ENCODE data around the gene CELSR1. TPM values are rescaled to one million over a fixed set of nuclear protein-coding genes. Genes with fewer than 3 reads are reported as not detected.
"Not testable (repeated sequence)": the region's sequence is repeated elsewhere in the genome, so short reads cannot be mapped to it uniquely, and the experiment has no call there.

Gene CELSR1
- total RNA-seq, 1 donor from 2014 or later = 4.8 TPM

DNA sequence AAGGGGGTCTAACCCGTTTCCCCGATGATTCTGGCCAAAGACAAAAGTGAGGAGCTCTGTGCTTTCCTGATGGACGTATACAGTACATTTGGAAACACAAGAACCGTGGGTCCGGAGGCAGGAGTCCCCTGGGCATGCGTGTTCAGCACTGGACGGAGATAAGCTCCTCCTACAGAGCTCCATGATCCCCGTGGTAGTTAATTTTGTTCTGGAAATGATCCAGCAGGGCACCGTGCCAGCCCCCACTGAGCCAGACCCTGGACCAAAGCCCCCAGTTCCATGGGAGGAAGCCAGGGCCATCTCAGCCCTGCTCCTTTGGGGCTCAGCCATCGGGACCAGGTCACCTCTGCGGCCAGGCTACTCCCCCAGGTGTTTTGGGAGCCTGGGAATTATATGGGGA is 118.6 kb downstream of the CELSR1 start:
- no peak for DNase-seq (ENCODE audit: low spot score)

GRCh38 chr22:46417769-46418168 is 119.7 kb downstream of the CELSR1 start:
- no peak for DNase-seq (ENCODE audit: low spot score)

GRCh38 chr22:46416891-46417580 is 120.4 kb downstream of the CELSR1 start:
- no peak for DNase-seq (ENCODE audit: low spot score)

DNA sequence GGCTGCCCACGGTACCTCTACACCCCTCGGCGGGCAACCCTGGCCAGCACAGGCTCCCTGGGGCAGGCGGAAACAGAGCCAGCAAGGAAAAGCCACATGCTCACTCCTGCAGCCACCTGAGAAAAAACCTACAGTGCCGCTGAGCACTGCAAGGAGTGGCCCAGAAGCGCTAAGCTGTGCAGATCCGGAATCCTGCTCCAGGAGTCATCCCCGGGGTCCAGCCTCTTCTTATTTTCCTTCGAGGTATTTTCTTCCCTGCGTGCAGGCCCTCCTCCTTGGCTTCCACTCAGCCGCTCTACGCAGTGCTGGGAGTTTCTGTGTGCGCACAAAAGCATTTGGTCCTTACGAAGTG is 120.9 kb downstream of the CELSR1 start:
- no peak for DNase-seq (ENCODE audit: low spot score)

DNA sequence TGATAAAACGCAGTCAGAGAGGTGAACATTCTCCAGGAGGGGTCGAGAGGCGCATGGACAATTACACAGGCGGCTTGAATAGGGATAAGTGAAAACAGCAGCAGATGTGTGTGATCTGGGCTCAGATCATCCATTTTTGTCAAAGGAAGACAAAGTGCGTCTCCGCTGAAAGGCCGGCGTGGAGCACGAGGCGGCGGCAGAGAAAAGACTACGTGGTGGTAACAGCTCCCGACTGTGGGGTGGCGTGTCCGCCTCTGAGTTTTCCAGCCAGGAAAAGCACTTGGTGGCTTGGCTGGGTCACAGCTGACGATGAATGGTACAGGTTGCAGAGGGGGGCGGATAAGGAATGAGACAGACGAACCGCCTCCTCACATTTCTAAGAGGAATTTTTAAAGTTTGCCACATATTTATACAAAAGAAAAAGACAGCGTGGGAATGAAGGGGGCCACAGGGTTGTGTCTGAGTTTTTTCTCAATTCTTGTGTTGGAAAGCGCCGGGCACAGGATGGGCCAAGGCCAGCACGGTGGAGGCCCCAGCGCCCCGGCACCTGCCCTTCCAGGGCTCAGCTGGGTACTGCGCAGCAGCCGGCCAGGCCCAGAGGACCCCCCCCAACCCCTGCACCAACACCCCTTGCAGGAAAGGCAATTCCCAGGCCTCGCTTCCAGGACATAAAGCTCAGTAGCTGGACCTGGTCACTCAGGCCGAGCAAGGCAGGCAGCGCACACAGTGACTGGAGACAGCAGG is 121.5 kb downstream of the CELSR1 start:
- no peak for DNase-seq (ENCODE audit: low spot score)

- no peak for DNase-seq (ENCODE audit: low spot score)
These were observed 122.7 kb downstream of the CELSR1 start for GRCh38 chr22:46414704-46415103.

DNA sequence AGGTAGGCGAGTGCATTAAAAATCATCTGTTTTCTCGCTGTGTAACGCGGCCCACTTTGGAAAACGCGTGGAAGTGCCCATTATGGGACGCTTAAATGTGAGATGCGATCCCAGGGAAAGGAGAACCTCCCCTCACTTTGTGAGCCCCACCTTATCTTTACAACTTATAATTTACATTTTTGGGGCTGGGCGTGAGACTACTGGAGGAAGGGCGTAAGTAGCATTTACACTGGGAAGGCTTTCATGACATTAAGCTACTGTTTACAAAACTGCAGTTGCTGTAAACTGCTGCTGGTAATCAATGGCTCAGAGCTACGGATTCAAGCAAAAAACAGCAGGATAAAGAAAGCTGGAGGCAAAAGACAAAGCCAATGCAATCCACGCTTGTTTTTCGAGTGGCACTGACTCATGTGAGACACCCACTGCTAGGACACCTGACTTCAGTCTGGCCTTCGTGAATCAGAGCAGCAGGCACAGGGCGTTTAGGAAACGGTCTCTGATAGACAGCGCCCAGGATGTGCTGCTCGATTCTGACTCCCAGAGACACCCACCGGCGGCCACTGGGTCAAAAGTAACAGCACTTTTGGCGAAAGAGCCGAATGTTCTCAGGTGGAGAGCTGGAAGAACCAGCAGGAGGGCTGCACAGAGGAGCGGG is 123.6 kb downstream of the CELSR1 start:
- DNase-seq (ENCODE audit: low spot score) = no peak

DNA sequence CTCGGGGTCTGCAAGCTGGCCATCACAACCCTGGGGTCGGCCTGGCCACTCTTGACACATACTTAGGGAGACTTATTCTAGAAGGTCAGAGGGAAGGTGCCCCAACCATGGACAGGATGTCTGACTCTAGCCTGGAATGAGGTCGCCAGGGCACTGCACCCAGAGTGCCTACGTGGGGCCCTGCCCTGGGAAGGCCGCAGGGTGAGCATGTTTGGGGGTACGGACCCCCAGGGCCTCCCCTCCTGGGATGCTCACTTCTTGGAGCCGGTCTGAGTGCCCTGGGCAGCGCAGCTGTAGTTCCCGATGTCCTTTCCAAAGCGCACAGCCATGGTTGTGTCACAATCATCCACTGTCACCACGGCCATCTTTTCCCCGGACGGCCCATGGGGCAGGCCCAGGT is 126.1 kb downstream of the CELSR1 start:
- DNase-seq (ENCODE audit: low spot score) = no peak

DNA sequence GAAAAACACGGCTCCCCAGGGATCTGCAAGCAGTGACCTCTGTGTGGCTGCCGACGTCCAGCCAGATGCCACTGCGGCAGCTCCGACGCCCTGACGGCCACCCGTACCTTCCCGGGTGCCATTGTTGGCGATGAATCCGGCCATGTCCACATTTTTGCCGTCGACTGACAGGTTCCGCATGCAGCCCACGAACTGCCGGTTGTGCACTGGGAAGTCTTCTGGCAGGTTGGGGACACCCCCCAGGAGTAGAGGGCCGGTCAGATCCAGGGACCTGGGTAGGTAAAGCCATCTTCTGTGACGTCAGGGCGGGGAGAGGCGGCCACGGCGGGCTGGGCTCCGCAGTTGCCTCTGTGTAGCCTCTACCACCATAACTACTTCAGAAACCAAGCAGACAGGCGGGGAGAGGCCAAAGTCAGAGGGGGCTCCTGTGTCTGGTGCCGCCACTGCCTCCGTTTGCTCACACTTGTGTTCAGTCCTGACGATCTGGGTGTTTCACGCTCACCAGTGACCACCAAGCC is 127.1 kb downstream of the CELSR1 start:
- DNase-seq (ENCODE audit: low spot score) = no peak

- no peak for DNase-seq (ENCODE audit: low spot score)
These were observed 127.7 kb downstream of the CELSR1 start for GRCh38 chr22:46409631-46410210.

DNA sequence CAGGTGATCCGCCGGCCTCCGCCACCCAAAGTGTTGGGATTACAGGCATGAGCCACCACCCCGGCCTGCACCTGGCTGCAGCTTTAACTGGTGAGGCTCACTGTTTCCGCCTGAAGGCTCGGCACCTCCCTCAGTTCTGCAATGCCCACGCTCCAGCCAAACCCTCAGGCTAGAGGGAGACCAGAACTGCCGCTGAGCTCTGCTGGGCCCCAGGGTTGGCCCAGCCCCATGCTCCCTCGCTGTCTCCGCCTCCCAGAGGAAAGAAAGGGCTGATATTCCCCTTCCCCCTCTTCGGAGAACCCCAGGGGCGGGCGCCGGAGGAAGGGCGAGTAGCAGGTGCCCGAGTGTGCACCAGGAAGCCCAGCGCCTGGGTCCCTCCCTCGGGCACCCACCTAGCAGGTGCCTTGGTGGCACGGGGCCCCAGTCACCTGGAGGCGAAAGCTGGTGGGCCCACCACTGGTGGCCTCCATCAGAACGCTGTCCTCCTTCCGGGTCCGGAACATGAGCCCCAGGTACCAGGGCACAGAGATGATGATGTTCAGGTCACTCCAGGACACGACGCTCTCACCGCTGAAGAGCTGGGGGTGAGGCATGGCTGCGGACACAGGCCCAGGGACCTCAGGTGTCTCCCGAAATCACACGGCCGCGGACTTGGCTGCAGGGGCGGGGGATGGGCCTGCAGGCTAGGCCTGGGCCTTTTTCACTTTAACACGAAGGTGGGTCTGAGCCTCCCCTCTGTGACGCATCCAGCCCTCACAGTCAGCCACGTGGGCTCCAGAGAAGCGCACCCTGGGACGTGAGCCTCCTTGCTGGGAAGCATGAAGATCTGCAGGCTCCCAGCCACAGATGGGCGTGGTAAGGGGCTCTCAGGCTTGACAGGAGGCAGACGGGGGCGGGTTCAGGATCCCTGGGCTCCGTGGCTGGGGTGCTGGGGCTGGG is 128.6 kb downstream of the CELSR1 start:
- no peak for DNase-seq (ENCODE audit: low spot score)

DNA sequence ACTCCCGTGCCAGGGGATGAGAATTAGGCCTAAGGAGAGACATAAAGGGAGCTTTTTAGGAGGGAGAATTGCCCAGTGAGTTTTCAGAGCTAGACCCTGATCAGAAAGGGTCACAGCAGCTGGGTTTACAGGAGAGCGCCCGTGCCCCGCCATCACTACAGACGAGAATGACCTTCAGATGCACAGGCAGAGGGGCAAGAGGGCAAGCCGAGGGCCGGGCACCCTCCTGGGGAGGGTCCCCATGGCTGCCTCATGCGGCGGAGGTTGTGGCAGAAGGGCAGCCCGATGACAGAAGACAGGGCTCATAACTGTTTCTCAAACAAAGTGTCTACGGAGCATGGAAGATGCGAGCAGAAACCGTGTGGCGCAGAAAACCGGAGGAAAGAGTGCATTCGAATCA is 129.7 kb downstream of the CELSR1 start:
- DNase-seq (ENCODE audit: low spot score) = no peak

DNA sequence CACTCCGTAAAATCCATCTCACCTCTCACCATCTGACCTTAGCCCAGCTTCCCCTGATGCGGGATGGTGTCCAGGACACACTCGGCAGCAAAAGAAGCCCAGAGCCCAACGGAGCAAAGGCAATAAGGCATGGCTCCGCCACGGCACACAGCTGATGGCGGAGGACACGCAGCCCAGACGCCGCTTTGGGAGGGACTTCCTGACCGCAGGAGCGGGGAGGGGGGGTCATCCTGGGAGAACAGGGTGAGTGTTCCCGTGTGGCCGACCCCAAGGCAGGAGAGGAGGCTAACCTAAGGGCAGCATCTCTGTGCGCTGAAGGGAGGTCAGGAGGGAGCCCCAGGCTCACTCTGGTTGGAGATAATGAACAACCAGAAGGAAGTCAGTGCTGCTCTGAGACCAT is 130.6 kb downstream of the CELSR1 start:
- DNase-seq (ENCODE audit: low spot score) = no peak

DNA sequence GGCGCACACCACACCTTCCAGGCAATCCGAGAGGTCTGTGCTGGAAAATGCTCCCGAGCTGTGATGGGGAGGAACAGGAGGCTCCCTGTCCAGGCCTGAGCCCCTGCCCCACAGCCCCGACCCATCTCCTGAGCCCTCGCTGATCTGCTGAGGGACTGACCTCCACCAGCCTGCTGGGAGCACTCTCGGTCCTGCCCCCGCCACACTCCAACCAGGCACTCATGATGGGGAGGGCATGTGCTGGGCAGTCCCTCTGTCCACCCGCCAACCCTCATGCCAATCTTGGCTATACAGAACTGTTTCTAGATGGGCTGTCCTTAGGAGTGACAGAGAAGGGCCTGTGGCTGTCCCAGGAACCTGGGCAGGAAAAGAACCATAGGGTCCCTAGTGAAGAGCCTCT is 131.1 kb downstream of the CELSR1 start:
- no peak for DNase-seq (ENCODE audit: low spot score)

DNA sequence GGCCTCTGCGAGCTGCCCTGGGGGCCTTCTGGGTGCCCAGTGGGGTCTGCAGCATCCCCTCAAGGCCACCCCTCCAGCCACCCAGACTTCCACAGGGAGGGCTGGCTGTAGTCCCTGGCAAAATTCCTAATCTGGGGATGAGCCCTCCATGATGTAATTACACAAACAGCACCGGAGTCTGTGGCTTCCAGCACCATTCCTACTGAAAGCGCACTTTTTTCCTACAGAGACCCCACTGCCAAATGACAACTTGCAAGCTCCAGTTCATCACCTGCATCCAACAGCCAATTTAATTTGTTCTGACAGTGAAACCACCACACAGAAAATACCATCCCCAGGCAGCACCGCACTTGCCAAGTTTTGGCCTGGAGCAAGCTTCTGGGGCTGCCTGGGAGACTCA is 131.5 kb downstream of the CELSR1 start:
- DNase-seq (ENCODE audit: low spot score) = no peak

DNA sequence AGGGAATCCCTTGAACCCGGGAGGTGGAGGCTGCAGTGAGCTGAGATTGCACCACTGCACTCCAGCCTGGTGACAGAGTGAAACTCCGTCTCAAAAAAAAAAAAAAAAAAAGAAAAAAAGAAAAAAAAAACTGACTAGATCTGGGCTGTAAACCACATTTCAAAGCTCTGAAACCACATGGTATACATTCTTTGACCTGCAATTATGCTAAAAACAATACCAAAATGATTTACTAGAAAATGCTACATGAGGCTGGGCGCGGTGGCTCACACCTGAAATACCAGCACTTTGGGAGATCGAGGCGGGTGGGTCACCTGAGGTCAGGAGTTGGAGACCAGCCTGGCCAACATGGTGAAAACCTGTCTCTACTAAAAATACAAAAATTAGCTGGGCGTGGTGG is 133.5 kb downstream of the CELSR1 start:
- not testable (repeated sequence) for DNase-seq (ENCODE audit: low spot score)

DNA sequence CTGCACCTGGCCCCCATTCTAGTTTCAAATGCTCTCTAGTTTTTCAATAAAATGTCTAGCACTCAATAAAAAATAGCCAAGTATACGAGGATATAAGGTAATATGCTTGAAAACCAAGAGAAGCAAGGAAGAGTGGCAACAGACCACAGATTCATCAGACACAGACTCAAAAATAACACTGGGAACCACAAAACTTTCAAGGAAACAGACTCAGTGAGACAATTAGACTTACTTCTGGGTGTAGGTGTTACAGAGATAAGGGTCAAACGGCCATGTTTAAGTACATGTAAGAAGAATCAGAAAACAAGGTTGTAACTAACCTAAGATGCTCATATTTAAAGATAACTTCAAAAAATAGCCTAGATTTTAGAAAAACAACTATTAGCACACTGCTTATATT is 134.9 kb downstream of the CELSR1 start:
- no peak for DNase-seq (ENCODE audit: low spot score)

DNA sequence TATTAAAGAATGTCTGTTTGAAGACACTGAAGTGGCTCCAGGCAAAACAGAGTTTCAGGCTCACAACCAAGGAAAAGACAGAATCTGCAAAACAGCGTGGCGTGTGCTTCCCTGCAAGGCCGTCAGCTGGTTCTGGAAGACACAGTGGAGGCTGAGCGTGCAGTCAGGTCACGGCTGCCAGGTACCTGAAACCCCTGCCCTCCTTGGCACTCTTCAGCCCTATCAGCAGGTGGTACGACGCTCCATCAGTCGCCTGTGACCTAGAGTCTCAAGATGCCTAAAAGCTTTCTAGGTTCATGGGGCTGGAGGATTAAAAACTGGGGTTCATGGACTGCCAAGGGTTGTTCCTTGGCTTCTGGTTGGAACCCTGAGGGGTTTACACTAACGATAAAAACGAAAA is 136.1 kb downstream of the CELSR1 start:
- DNase-seq (ENCODE audit: low spot score) = no peak

GRCh38 chr22:46399251-46400024 is 138.0 kb downstream of the CELSR1 start:
- DNase-seq (ENCODE audit: low spot score) = no peak

DNA sequence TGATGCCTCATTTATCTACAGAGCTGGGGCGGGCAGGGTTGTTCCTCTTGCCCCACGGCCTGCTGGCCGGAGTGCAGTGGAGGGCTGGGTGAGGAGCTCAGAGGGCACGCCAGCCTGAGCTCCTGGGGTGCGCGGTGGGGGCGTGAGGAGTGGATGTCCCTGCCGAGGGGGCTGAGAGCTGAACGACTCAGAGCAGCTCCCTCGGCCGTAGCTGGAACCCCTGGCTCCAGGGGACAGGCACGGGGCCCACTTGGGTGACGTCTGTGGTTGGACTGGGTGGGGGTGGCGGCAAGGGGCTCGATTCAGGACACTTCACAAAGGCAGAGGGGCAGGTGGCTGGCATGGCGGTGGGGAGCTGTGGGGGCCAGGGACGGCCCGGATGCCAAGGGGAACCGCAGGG is 139.5 kb downstream of the CELSR1 start:
- DNase-seq (ENCODE audit: low spot score) = no peak
